Immature natural killer cell (primary cell): ENCODE results near the gene UBAC2. TPM values are rescaled to one million over a fixed set of nuclear protein-coding genes. Genes with fewer than 3 reads are reported as not detected.

Experiments used
- DNase-seq, 3 donors: peaks; one replicate each; pipeline ENCODE4 v3.0.0; 2022; ENCODE audit warnings: mixed read lengths in 1 of 3
- H3K27ac Mint-ChIP-seq, 6 donors: one replicate each; pipeline ENCODE4 v1.8.0; 2020; ENCODE audit warnings: mixed read lengths in 6 of 6, mild to moderate bottlenecking in 5 of 6, inconsistent platforms in 4 of 6, moderate library complexity in 3 of 6
- H3K27me3 Mint-ChIP-seq, 3 donors: one replicate each; pipeline ENCODE4 v1.8.0; 2020 to 2021; ENCODE audit warnings: low read depth in 3 of 3, mild to moderate bottlenecking in 3 of 3, mixed read lengths in 3 of 3, moderate library complexity in 3 of 3, inconsistent platforms in 1 of 3
- H3K36me3 Mint-ChIP-seq, 3 donors: one replicate each; pipeline ENCODE4 v1.8.0; 2020; ENCODE audit warnings: mixed read lengths in 3 of 3, inconsistent platforms in 2 of 3, mild to moderate bottlenecking in 2 of 3
- H3K4me1 Mint-ChIP-seq, 2 donors: one replicate each; pipeline ENCODE4 v1.8.0; 2020; ENCODE audit warnings: inconsistent platforms in 2 of 2, mild to moderate bottlenecking in 2 of 2, mixed read lengths in 2 of 2, moderate library complexity in 1 of 2
- H3K4me3 Mint-ChIP-seq, 5 donors: one replicate each; pipeline ENCODE4 v1.8.0; 2020; ENCODE audit warnings: mild to moderate bottlenecking in 5 of 5, mixed read lengths in 5 of 5, inconsistent platforms in 3 of 5, moderate library complexity in 3 of 5
- H3K9me3 Mint-ChIP-seq, 6 donors: one replicate each; pipeline ENCODE4 v1.8.0; 2020; ENCODE audit warnings: mild to moderate bottlenecking in 6 of 6, mixed read lengths in 6 of 6, inconsistent platforms in 4 of 6, moderate library complexity in 3 of 6
- polyA plus RNA-seq, 3 donors: library from polyadenylated mRNA; unstranded; fragments of 300-500 nt; fragmentation: Illumina TruSeq; gene quantifications; one replicate each; pipeline ENCODE4 v1.2.3, GENCODE V29; 2021

UBAC2 gene
- 100 to 1,000 TPM; 114 to 130 (median 115) TPM for polyA plus RNA-seq

GRCh38 chr13:99200432-99201167, at the start of gene UBAC2:
UBAC2 (plus strand) TSS chr13:99200854; CDS start chr13:99200909, 55 bp downstream.
- peak within 1 kb of the TSS; percentile 92 to 97 (median 95) for H3K4me3 Mint-ChIP-seq
- H3K4me1 Mint-ChIP-seq = peaks cover 53 to 58% of the 10 kb centered on the region in 2 donors
- peak within 1 kb of the TSS; percentile 90 to 99 (median 96) for H3K27ac Mint-ChIP-seq
- H3K36me3 Mint-ChIP-seq = no peaks in the 10 kb centered on the region
- peaks cover 11 to 26% (median 17%) of the 10 kb centered on the region in 3 donors for H3K27me3 Mint-ChIP-seq
- peak; percentile 98 to 99 (median 99) for DNase-seq
- no peaks in the 10 kb centered on the region for H3K9me3 Mint-ChIP-seq

GRCh38 chr13:99151516-99151915, 49.1 kb upstream of the UBAC2 start:
- no peak for DNase-seq
- no peak overlapping the region for H3K4me3 Mint-ChIP-seq
- H3K4me1 Mint-ChIP-seq = no peaks in the 10 kb centered on the region
- H3K36me3 Mint-ChIP-seq = no peaks in the 10 kb centered on the region
- peaks cover 4 to 10% (median 7%) of the 10 kb centered on the region in 3 donors for H3K27me3 Mint-ChIP-seq
- H3K27ac Mint-ChIP-seq = no peak overlapping the region
- no peaks in the 10 kb centered on the region for H3K9me3 Mint-ChIP-seq

GRCh38 chr13:99153219-99153618, 47.4 kb upstream of the UBAC2 start:
- H3K27ac Mint-ChIP-seq = no peak overlapping the region
- peaks cover 4 to 10% (median 7%) of the 10 kb centered on the region in 3 donors for H3K27me3 Mint-ChIP-seq
- no peak overlapping the region for H3K4me3 Mint-ChIP-seq
- no peaks in the 10 kb centered on the region for H3K9me3 Mint-ChIP-seq
- no peak for DNase-seq
- no peaks in the 10 kb centered on the region for H3K36me3 Mint-ChIP-seq
- no peaks in the 10 kb centered on the region for H3K4me1 Mint-ChIP-seq

- H3K27me3 Mint-ChIP-seq = peaks cover 7 to 12% (median 9%) of the 10 kb centered on the region in 3 donors
- no peaks in the 10 kb centered on the region for H3K36me3 Mint-ChIP-seq
- no peak overlapping the region for H3K27ac Mint-ChIP-seq
- H3K4me1 Mint-ChIP-seq = no peaks in the 10 kb centered on the region
- H3K4me3 Mint-ChIP-seq = no peak overlapping the region
- no peaks in the 10 kb centered on the region for H3K9me3 Mint-ChIP-seq
- DNase-seq = no peak
These were observed 46.6 kb upstream of the UBAC2 start for GRCh38 chr13:99154064-99154463.

GRCh38 chr13:99155821-99156220, 44.8 kb upstream of the UBAC2 start:
- Mint-ChIP-seq H3K27ac (no peak overlapping the region), H3K4me3 (no peak overlapping the region), H3K9me3 (no peaks in the 10 kb centered on the region), H3K4me1 (no peaks in the 10 kb centered on the region), H3K36me3 (no peaks in the 10 kb centered on the region), H3K27me3 (peaks cover 11 to 16% (median 13%) of the 10 kb centered on the region in 3 donors)
- no peak for DNase-seq

GRCh38 chr13:99157046-99157445, 43.6 kb upstream of the UBAC2 start:
- Mint-ChIP-seq H3K27me3 (peaks cover 13% of the 10 kb centered on the region in 3 donors), H3K36me3 (no peaks in the 10 kb centered on the region), H3K4me1 (no peaks in the 10 kb centered on the region), H3K9me3 (no peaks in the 10 kb centered on the region), H3K4me3 (no peak overlapping the region), H3K27ac (no peak overlapping the region)
- DNase-seq = no peak

GRCh38 chr13:99158846-99159245, 41.8 kb upstream of the UBAC2 start:
- Mint-ChIP-seq H3K4me3 (no peak overlapping the region), H3K36me3 (no peaks in the 10 kb centered on the region), H3K9me3 (no peaks in the 10 kb centered on the region), H3K4me1 (no peaks in the 10 kb centered on the region), H3K27me3 (peaks cover 9 to 16% (median 11%) of the 10 kb centered on the region in 3 donors), H3K27ac (no peak overlapping the region)
- DNase-seq = no peak

- H3K9me3 Mint-ChIP-seq = no peaks in the 10 kb centered on the region
- peaks cover 9 to 16% (median 11%) of the 10 kb centered on the region in 3 donors for H3K27me3 Mint-ChIP-seq
- H3K36me3 Mint-ChIP-seq = no peaks in the 10 kb centered on the region
- no peaks in the 10 kb centered on the region for H3K4me1 Mint-ChIP-seq
- no peak overlapping the region for H3K4me3 Mint-ChIP-seq
- H3K27ac Mint-ChIP-seq = no peak overlapping the region
- no peak for DNase-seq
These were observed 41.2 kb upstream of the UBAC2 start for GRCh38 chr13:99159331-99160061.

- no peak for DNase-seq
- no peaks in the 10 kb centered on the region for H3K4me1 Mint-ChIP-seq
- no peak overlapping the region for H3K4me3 Mint-ChIP-seq
- H3K36me3 Mint-ChIP-seq = no peaks in the 10 kb centered on the region
- no peak overlapping the region for H3K27ac Mint-ChIP-seq
- peaks cover 9 to 16% (median 11%) of the 10 kb centered on the region in 3 donors for H3K27me3 Mint-ChIP-seq
- no peaks in the 10 kb centered on the region for H3K9me3 Mint-ChIP-seq
These were observed 40.2 kb upstream of the UBAC2 start for GRCh38 chr13:99160415-99160814.

- Mint-ChIP-seq H3K9me3 (no peaks in the 10 kb centered on the region), H3K27ac (no peak overlapping the region), H3K36me3 (no peaks in the 10 kb centered on the region), H3K4me1 (no peaks in the 10 kb centered on the region), H3K4me3 (no peak overlapping the region), H3K27me3 (peaks cover 6 to 16% (median 11%) of the 10 kb centered on the region in 3 donors)
- no peak for DNase-seq
These were observed 39.1 kb upstream of the UBAC2 start for GRCh38 chr13:99161512-99161911.

GRCh38 chr13:99162567-99163361, 37.9 kb upstream of the UBAC2 start:
- no peak for DNase-seq
- no peaks in the 10 kb centered on the region for H3K9me3 Mint-ChIP-seq
- H3K27me3 Mint-ChIP-seq = peaks cover 6 to 16% (median 11%) of the 10 kb centered on the region in 3 donors
- H3K4me3 Mint-ChIP-seq = no peak overlapping the region
- no peaks in the 10 kb centered on the region for H3K36me3 Mint-ChIP-seq
- no peak overlapping the region for H3K27ac Mint-ChIP-seq
- no peaks in the 10 kb centered on the region for H3K4me1 Mint-ChIP-seq

GRCh38 chr13:99164226-99164625, 36.4 kb upstream of the UBAC2 start:
- no peaks in the 10 kb centered on the region for H3K4me1 Mint-ChIP-seq
- no peak overlapping the region for H3K27ac Mint-ChIP-seq
- no peak for DNase-seq
- no peaks in the 10 kb centered on the region for H3K36me3 Mint-ChIP-seq
- no peaks in the 10 kb centered on the region for H3K9me3 Mint-ChIP-seq
- H3K4me3 Mint-ChIP-seq = no peak overlapping the region
- H3K27me3 Mint-ChIP-seq = peaks cover 4 to 16% (median 6%) of the 10 kb centered on the region in 3 donors

- no peaks in the 10 kb centered on the region for H3K9me3 Mint-ChIP-seq
- no peak for DNase-seq
- peaks cover 2 to 14% (median 3%) of the 10 kb centered on the region in 3 donors for H3K27me3 Mint-ChIP-seq
- H3K27ac Mint-ChIP-seq = no peak overlapping the region
- no peaks in the 10 kb centered on the region for H3K36me3 Mint-ChIP-seq
- H3K4me3 Mint-ChIP-seq = no peak overlapping the region
- H3K4me1 Mint-ChIP-seq = no peaks in the 10 kb centered on the region
These were observed 34.7 kb upstream of the UBAC2 start for GRCh38 chr13:99165753-99166587.
